ENCODE results near the gene EHBP1L1.

Gene EHBP1L1

DNA sequence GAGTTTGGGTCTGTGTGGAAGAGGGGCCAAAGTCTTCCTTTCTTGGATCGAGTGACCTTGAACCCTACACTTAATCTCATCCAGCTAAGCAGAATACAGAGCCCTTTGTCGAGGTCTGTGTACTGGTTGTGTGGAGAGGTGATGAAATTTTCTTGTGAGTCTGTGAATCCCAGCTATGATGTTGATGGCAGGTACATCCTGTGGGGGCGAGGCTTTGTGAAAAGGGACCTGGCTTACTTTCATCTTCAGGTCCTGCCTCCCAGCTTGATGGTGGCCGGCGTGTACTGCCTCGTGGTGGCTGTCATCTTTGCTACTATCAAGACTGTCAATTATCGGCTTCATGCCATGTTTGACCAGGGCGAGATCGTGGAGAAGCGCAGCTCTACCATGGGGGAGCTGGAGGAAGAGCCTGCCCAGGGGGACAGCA is 40.7 kb downstream of the EHBP1L1 start:
- no peak for DNase-seq (ENCODE audit: low read depth)

DNA sequence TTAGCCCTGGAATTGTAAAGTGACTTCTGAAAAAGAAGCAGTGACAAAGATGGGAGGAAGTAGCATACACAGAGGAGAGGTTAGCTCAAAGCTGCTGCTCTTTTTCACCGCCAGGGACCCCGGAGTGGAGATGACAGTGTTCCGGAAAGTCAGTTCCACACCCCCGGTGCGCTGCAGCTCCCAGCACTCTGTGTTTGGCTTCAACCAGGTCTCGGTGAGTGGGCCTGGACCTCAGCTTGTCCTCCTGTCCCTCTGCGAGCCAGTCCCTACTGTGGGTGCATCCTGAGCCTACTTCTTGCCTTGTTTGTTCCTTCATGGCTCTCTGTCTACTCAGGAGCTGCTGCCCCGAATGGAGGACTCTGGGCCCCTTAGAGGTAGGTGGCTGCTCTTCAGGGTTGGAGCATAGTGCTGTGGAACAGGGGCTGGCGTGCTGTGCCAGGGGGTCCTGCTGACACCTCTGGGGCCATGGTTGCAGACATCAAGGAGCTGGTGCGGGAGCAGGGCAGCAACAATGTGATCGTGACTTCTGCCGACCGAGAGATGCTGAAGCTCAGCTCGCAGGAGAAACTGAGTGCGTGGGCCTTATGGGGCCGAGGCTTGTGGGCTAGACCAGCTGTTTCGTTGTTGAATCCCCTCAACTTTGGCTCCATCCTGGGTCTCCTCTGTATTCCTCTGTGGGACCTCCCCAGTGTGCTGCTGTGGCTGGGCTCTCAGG is 41.4 kb downstream of the EHBP1L1 start:
- no peak for DNase-seq (ENCODE audit: low read depth)

DNA sequence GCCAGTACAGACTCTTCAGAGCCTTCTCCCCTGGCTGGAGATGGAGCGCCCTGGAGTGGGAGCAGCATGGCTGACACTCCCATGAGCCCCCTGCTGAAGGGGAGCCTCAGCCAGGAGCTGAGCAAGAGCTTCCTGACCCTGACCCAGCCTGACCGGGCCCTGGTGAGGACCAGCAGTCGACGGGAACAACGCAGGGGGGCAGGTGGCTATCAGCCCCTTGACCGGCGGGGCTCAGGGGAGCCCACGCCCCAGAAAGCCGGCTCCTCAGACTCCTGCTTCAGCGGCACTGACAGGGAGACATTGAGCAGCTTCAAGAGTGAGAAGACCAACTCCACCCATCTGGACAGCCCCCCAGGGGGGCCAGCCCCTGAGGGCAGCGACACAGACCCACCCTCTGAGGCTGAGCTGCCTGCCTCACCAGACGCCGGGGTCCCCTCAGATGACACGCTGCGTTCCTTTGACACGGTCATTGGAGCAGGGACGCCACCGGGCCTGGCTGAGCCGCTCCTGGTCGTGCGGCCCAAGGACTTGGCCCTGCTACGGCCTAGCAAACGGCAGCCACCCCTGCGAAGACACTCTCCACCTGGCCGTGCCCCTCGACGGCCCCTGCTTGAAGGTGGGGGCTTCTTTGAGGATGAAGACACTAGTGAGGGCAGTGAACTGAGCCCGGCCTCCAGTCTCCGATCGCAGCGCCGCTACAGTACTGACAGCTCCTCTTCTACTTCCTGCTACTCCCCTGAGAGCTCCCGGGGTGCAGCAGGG is 42.3 kb downstream of the EHBP1L1 start:
- no peak for DNase-seq (ENCODE audit: low read depth)

DNA sequence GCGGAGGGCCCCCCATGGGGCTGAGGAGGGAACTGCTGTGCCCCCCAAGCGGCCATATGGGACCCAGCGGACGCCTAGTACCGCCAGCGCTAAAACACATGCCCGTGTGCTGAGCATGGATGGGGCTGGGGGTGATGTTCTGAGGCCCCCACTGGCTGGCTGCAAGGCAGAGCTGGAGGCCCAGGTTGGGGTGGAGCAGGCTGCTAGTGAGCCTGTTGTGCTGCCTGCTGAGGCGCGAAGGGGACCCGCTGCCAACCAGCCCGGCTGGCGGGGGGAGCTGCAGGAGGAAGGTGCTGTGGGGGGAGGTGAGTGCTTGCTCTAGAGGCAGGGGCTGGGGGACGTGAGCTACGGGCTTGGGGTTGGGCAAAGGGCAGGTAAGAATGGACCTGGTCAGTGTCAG is 42.9 kb downstream of the EHBP1L1 start:
- DNase-seq (ENCODE audit: low read depth): no peak

DNA sequence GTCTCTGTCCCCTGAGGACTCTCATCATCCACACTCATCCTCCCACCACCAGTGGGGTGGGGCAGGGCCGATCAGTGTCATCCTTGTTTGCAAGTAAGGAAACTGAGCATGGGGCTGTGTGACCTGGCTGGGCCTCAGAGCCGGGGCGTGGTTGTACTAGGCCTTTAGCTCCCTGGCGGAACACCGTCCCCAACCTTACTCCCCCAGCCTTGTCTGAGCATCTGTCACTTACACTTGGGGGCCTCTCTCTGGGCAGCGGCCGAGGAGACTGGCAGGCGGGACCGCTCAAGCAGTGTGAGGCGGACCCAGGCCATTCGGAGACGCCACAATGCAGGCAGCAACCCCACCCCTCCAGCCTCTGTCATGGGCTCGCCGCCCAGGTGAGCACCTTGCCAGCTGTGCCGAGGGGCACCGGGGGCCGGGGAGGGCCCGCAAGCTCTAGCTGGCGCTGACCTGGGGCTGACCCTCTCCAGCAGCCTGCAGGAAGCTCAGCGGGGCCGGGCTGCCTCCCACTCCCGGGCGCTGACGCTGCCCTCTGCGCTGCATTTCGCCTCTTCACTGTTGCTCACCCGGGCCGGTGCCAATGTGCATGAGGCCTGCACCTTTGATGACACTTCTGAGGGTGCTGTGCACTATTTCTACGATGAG is 43.6 kb downstream of the EHBP1L1 start:
- no peak for DNase-seq (ENCODE audit: low read depth)

DNA sequence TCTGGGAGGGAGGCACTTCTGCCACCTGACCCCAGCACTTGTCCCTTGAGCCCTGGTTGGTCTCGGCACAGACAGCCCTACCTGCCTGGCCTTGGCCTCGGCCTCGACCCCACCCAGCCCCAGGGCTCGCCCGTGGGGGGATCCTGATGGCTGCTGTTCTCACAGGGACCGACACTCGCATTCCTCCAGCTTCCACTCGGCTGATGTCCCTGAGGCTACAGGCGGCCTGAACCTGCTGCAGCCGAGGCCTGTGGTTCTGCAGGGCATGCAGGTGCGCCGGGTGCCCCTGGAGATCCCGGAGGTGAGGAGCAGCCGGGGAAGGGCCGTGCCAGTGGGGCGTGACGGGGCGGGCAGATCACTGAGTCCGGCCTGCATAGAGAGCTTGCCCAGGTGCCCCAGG is 44.8 kb downstream of the EHBP1L1 start:
- DNase-seq (ENCODE audit: low read depth): no peak

DNA sequence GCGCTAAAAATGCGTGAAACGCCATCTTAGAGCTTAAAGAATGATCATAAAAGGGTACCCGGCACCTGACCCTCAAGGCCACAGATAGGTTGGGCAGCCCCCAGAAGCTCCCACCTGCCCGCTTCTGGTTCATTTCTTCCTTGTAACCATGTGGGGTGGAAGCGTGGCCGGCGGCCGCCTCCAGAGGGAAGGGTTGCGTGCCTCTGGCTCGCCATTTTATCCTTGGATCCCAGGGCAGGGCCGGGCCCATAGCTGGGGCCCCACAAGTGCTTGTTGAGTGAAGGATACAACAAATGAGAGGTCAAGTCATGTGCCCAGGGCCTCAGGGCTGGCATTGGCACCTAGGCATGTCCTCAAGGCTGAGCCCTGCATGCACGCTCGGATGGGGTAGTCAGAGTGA is 45.6 kb downstream of the EHBP1L1 start:
- DNase-seq (ENCODE audit: low read depth): no peak

DNA sequence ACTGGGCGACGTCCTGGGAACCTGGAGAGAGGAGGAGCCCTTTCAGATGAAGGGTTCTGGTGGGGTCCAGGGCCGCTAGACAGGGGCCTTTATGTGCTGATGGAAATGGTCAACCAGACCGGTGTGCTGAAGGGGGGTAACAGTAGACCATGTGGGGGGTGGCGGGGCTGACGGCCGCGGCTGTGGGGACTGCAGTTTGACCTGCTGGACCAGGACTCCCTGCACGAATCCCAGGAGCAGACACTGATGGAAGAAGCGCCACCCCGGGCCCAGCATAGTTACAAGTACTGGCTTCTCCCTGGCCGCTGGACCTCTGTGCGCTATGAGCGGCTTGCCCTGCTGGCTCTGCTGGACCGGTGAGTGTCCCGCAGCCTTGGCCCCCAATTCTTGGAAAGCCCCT is 46.2 kb downstream of the EHBP1L1 start:
- no peak for DNase-seq (ENCODE audit: low read depth)

DNA sequence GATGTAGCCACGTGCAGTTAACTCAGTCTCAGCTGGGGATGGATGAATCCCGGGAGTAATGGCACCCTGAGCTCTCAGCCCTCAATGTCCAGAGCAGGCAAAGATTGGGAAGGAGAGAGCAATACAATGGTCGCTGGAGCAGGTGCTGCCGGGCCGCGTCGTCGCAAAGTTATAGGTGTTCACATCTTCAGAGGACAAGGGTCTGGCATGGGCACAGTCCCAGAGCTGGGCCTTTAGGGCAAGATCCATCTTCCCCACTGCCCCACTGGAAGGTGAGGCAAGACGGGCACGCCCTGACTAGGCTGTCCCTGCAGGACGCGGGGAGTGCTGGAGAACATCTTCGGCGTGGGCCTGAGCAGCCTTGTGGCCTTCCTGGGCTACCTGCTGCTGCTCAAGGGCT is 47.3 kb downstream of the EHBP1L1 start:
- DNase-seq (ENCODE audit: low read depth): no peak

DNA sequence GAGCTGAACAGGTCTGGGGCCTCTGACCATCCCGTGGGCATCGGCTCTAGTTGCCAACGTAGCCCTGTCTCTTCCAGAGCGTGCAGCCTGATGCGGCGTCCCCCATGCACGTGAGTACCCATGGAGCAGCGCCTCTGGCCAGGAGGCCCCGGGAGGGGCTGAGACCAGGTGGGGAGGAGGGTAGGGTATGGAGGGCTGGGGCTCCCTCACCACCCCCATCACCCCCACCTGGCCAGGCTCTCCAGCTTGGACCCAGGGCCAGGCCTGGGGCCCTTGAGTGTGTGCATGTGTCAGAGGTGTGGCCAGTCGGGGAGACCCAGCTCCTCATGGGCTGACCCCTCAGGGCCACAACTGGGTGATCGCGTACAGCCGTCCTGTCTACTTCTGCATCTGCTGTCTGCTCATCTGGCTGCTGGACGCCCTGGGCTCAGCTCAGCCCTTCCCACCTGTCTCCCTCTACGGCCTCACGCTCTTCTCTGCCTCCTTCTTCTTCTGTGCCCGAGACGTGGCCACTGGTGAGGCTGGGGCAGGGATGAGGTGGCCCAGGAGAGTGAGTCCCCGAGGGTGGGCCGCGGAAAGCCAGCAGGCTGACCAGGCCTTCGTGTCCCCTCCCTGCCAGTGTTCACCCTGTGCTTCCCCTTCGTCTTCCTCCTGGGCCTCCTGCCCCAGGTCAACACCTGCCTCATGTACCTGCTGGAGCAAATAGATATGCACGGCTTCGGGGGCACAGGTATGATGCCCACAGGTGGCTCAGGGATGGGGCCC is 48.2 kb downstream of the EHBP1L1 start:
- no peak for DNase-seq (ENCODE audit: low read depth)

DNA sequence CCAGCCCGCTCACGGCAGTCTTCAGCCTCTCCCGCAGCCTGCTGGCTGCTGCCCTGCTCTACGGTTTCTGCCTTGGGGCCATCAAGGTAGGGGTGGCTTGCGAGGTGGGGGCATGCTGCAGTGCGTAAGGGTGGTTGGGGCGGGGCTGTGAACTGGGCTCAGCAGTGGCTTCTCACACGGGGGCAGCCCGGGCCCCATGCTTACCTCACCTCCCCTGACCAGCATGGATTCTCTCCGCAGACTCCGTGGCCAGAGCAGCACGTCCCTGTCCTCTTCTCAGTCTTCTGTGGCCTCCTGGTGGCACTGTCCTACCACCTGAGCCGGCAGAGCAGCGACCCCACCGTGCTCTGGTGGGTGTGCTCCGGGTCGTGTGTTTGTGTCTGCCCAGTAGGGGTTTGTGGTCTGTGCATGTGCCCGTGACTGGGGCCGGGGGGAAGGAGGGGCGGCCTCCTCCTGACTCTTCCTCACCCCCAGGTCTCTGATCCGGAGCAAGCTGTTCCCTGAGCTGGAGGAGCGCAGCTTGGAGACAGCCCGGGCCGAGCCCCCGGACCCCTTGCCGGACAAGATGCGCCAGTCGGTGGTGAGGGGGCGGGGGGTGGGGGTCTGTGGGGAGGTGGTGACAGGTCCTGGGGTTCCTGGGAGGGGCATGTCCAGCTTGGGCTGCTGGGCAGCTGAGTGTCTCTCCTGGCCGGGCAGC is 49.2 kb downstream of the EHBP1L1 start:
- no peak for DNase-seq (ENCODE audit: low read depth)

DNA sequence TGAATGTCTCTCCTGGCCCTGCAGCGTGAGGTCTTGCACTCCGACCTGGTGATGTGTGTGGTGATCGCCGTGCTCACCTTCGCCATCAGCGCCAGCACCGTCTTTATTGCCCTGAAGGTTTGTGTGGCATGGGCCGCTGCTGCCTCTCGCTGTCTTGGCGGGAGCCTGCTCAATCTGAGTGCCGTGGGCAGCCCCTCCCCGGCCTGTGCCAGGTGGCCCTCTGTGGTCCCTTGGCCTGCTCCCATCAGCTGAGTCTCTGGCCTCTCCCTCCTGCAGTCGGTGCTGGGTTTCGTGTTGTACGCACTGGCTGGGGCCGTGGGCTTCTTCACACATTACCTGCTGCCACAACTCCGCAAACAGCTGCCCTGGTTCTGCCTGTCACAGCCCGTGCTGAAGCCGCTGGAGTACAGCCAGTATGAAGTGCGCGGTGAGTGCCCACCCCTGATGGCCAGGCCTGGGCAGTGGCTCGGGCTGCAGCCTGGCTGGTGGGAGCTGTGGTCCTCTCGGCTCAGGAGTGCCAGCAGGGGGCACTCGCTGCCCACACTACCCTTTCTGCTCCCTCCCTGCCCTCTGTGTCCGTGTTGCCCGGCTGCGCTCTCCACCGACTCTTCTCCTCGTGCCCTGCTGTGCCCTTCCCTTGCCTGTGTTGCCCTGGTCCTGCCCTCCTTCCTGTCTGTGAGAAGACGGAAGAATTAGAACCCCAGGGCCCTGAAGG is 49.9 kb downstream of the EHBP1L1 start:
- no peak for DNase-seq (ENCODE audit: low read depth)

DNA sequence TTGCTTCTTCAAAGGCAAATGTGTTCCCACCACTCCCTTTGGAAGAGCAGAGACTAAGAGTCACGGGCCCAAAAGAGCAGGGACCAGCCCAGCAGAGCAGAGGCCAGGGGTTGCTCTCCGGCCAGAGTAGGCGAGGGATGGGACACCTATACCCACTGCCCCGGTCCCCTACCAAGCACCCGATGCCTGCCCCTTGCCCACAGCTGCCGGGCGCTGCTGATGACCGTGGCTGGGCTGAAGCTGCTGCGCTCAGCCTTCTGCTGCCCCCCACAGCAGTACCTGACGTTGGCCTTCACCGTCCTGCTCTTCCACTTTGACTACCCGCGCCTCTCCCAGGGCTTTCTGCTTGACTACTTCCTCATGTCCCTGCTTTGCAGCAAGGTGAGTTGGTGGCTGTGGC is 51.3 kb downstream of the EHBP1L1 start:
- no peak for DNase-seq (ENCODE audit: low read depth)

DNA sequence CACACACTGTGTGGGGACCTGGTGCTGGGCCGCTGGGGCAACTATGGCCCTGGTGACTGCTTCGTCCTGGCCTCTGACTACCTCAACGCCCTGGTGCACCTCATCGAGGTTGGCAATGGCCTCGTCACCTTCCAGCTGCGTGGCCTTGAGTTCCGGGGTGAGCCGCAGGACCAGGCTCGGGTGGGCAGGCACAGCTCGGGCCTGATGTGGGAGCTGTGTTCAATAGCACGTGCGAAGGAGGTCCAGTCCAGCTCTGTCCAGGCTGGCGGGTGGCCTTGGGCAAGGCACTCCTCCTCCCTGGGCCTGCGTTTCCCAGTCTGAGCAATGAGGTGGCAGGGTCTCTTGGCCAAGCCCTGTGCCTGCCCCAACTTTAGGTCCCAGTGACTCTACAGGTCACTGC is 53.7 kb downstream of the EHBP1L1 start:
- DNase-seq (ENCODE audit: low read depth): no peak

DNA sequence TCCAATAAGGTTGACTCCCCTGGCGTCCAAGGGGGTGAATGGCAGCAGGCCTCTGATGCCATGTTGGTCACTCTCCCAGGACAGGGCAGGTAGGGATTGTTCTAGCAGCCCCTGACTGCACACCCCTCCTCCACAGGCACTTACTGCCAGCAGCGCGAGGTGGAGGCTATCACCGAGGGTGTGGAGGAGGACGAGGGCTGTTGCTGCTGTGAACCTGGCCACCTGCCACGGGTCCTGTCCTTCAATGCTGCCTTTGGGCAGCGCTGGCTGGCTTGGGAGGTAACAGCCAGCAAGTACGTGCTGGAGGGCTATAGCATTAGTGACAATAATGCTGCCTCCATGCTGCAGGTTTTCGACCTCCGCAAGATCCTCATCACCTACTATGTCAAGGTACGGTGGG is 54.4 kb downstream of the EHBP1L1 start:
- no peak for DNase-seq (ENCODE audit: low read depth)

DNA sequence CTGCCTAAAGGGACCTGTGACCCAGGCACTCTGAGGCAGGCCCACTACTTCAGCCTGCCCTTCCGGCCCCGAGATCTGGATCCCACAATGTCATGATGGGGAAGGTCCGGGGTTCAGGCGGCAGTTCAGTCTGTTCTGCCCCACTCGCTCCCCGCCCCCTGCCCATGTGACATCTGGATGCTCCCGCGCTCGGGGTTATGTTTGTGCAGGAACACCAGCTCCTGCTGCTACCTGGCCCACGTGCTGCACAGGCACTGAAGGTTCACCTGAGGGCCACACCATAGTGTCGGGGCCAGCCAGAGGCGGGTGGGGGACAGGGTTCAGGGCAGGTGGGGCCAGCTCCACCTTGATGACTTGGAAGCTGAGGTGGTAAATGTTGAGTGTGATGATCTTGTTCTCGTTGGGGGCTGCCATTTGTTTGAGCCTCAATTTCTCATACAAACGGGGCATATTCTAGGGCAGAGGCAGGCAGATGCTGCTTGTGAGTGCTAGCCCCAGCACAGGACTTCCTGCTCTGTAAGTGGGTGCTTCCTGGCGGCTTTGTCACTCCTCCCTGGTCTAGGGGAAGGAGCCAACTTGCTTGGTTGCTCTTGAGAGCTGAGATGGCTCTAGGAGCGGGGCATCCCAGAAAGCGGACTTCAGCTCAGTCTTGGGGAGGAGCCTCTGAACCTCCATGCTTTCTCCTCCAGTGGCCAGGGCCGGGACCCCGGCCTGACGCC is 57.7 kb downstream of the EHBP1L1 start:
- no peak for DNase-seq (ENCODE audit: low read depth)

DNA sequence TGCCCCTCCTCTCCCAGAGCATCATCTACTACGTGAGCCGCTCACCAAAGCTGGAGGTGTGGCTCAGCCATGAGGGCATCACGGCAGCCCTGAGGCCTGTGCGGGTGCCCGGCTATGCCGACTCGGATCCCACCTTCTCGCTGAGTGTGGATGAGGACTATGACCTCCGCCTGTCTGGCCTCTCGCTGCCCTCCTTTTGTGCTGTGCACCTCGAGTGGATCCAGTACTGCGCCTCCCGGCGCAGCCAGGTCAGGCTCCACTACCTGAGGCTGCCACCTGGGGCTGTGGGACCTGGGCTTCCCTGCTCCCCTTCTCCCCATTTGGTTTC is 58.2 kb downstream of the EHBP1L1 start:
- no peak for DNase-seq (ENCODE audit: low read depth)

DNA sequence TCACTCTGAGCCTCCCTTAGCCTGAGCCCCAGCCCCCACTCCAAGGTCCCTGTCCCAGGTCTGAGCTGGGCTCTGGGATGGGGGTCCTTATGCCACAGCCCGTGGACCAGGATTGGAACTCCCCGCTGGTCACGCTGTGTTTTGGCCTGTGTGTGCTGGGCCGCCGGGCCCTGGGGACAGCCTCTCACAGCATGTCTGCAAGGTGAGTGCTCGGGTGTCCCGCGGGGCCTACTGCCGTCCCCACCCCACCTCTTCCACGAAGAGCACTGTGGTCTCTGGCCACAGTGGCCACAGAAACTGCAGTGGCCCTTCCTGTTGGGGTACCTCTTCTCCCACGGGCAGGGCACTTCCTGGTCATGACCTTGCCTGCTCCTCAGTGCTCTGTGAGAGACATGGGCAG is 58.6 kb downstream of the EHBP1L1 start:
- no peak for DNase-seq (ENCODE audit: low read depth)

DNA sequence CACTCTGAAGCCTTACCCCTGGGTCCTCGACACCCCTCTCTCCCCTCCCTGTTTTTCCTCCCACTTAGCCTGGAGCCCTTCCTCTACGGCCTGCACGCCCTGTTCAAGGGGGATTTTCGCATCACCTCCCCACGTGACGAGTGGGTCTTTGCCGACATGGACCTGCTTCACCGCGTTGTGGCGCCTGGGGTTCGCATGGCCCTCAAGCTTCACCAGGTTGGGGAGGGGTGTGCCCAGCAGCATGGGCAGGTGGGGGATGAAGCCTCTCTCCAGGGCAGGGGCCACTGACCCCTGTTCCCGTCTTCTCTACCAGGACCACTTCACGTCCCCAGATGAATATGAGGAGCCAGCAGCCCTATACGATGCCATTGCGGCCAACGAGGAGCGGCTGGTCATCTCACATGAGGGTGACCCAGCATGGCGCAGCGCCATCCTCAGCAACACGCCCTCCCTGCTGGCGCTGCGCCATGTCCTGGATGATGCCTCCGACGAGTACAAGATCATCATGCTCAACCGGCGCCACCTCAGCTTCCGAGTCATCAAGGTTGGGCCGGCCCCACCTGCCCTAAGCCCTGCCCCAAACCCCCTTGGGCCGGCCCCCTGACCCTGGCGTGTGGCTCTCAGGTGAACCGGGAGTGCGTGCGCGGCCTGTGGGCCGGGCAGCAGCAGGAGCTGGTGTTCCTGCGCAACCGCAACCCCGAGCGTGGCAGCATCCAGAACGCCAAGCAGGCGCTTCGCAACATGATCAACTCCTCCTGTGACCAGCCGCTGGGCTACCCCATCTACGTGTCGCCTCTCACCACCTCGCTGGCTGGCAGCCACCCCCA is 59.3 kb downstream of the EHBP1L1 start:
- DNase-seq (ENCODE audit: low read depth): no peak

Data from HS-27A (cell line).